ENCODE results near the gene AP3S1.

AP3S1 gene

GRCh38 chr5:115816226-115817081 is 25.3 kb upstream of the AP3S1 start, which contains the start of gene CDO1 (continued):
- TF ChIP-seq YY2 (tag by site-specific recombination; IDR thresholded peaks at IDR 0.05) (no peak), GFI1B (tag by site-specific recombination; IDR thresholded peaks at IDR 0.05) (no peak), SP3 (tag by site-specific recombination; IDR thresholded peaks at IDR 0.05) (peak; percentile 57), HOXC10 (CRISPR knock-in tag; IDR thresholded peaks at IDR 0.05) (no peak), ZNF837 (tag by site-specific recombination; IDR thresholded peaks at IDR 0.05) (no peak), ZNF777 (tag by site-specific recombination; IDR thresholded peaks at IDR 0.05; ENCODE audit: borderline replicate concordance) (peak; percentile 83; the same call in 1 of the 2 replicates), ZXDB (tag by site-specific recombination; IDR thresholded peaks at IDR 0.05) (peak; percentile 88), CTCF (tag by site-specific recombination; IDR thresholded peaks at IDR 0.05) (0 out of 2 replicates have a peak, but pooled peaks have one; percentile 13), ZSCAN4 (tag by site-specific recombination; IDR thresholded peaks at IDR 0.05) (peak; percentile 62), ZNF843 (tag by site-specific recombination; IDR thresholded peaks at IDR 0.05) (peak; percentile 14; the same call in 1 of the 2 replicates), ZSCAN30 (tag by site-specific recombination; IDR thresholded peaks at IDR 0.05) (peak; percentile 53; the same call in 1 of the 2 replicates), IKZF3 (tag by site-specific recombination; IDR thresholded peaks at IDR 0.05) (peak; percentile 51; the same call in 1 of the 2 replicates), KLF8 (tag by site-specific recombination; IDR thresholded peaks at IDR 0.05) (peak; percentile 61; the same call in 1 of the 2 replicates), ZNF624 (tag by site-specific recombination; IDR thresholded peaks at IDR 0.05) (no peak), ZNF48 (tag by site-specific recombination; IDR thresholded peaks at IDR 0.05) (no peak), KLF1 (tag by site-specific recombination; IDR thresholded peaks at IDR 0.05) (no peak), ZNF521 (tag by site-specific recombination; IDR thresholded peaks at IDR 0.05) (no peak), ZNF366 (tag by site-specific recombination; conservative IDR thresholded peaks at IDR 0.05) (no peak; the same call in 1 of the 2 replicates), ZNF561 (tag by site-specific recombination; IDR thresholded peaks at IDR 0.05; ENCODE audit: borderline replicate concordance) (peak; percentile 63; the same call in 1 of the 2 replicates), GLIS1 (tag by site-specific recombination; IDR thresholded peaks at IDR 0.05) (peak; percentile 50), ZBTB20 (tag by site-specific recombination; IDR thresholded peaks at IDR 0.05) (peak; percentile 96), ZNF133 (tag by site-specific recombination; IDR thresholded peaks at IDR 0.05) (no peak), ZNF514 (tag by site-specific recombination; IDR thresholded peaks at IDR 0.05) (no peak), ZIC2 (tag by site-specific recombination; IDR thresholded peaks at IDR 0.05) (peak; percentile 14; the same call in 1 of the 2 replicates), ZFHX2 (tag by site-specific recombination; conservative IDR thresholded peaks at IDR 0.05) (peak; percentile 94), YY1 (tag by site-specific recombination; IDR thresholded peaks at IDR 0.05) (peak; percentile 64), ZBTB48 (tag by site-specific recombination; IDR thresholded peaks at IDR 0.05) (peak; percentile 66), ZFP69B (tag by site-specific recombination; IDR thresholded peaks at IDR 0.05) (peak; percentile 83), EGR2 (tag by site-specific recombination; IDR thresholded peaks at IDR 0.05; ENCODE audit: low read depth) (peak; percentile 90), ZNF302 (tag by site-specific recombination; IDR thresholded peaks at IDR 0.05; ENCODE audit: low read depth) (no peak), MYNN (tag by site-specific recombination; IDR thresholded peaks at IDR 0.05; ENCODE audit: borderline replicate concordance) (no peak), ZNF501 (tag by site-specific recombination; IDR thresholded peaks at IDR 0.05) (peak; percentile 93), ZNF416 (tag by site-specific recombination; IDR thresholded peaks at IDR 0.05) (no peak), KLF16 (tag by site-specific recombination; IDR thresholded peaks at IDR 0.05) (peak; percentile 57; the same call in 1 of the 2 replicates), ZNF394 (tag by site-specific recombination; IDR thresholded peaks at IDR 0.05; ENCODE audit: borderline replicate concordance) (peak; percentile 72; the same call in 1 of the 2 replicates), ZNF2 (tag by site-specific recombination; IDR thresholded peaks at IDR 0.05) (peak; percentile 75; the same call in 1 of the 2 replicates), GLI4 (tag by site-specific recombination; IDR thresholded peaks at IDR 0.05) (0 out of 2 replicates have a peak, but pooled peaks have one; percentile 7)
- TF ChIP-seq, protein P1, sequence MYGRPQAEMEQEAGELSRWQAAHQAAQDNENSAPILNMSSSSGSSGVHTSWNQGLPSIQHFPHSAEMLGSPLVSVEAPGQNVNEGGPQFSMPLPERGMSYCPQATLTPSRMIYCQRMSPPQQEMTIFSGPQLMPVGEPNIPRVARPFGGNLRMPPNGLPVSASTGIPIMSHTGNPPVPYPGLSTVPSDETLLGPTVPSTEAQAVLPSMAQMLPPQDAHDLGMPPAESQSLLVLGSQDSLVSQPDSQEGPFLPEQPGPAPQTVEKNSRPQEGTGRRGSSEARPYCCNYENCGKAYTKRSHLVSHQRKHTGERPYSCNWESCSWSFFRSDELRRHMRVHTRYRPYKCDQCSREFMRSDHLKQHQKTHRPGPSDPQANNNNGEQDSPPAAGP (tag by site-specific recombination; IDR thresholded peaks at IDR 0.05) = 0 out of 2 replicates have a peak, but pooled peaks have one; percentile 15

Data from HEK293 (cell line).